Stimulated activated CD4-positive, alpha-beta T cell treated with anti-CD3 and anti-CD28 coated beads, Interleukin-2, amount 100 ng/mL, for 48 hours (primary cell): ENCODE data around the gene FOXB1.

ENCODE experiments used
- DNase-seq, 2 donors: peaks; one replicate each; pipeline ENCODE4 v3.0.0-alpha.2; 2020

The FOXB1 gene

DNA sequence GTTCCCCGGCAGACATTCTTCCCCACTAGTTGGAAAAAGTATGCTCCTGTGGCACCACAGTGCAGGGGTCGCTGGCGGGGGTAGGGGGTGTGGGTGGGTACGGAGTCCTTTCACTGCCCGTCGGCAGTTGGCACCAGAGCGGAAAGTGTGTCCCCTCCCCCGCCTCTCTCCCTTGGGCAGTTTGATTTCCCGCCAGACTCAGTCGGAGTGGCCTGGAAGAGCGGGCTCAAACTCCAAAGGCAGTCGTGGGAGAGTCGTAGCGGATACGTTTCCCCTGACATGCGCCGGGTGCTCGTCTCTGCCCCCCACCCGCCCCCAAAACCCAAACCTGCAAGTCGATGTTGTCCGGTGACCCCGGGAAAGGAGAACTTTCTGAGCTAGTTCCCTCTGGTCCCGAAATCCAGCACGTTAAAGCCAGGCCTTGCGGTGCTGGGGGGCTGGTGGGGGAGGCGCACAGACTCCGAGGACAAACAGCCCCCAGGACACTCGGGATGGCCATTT, 4.4 kb upstream of the FOXB1 start:
- DNase-seq: no peak

DNA sequence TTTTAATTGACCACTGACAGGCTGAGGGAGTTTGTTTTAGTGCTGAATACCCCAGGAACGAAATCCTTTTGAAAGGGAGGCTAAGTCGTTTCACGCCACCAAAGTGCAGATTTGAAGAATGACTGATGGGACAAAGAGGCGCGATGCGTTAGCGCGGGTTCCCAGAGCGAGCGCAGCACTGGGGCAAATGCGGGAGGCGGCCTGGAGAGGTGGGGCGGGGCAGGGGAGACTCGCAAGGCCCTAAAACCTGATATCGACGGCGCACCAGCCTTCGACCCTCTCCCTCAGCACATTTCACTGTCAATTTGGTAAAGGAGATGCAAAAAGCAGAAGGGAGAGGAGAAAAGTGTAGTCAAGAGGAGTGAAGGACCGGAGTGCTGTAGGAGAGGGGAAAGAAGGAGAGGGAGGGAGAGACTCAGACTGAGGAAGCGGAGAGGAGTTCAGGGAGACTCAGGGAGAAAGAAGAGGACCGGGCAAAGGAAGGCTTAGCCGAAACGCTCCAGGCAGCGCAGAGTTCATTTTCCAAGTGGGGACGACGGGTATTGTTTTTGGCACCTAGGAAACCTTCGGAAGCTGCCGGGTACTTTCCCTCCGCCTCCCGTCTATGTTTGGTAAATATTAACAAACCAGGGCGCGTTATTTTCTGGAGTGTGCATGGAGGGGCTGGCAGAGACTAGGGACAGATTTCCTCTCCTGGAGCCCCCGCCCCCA, 3.8 kb upstream of the FOXB1 start:
- DNase-seq: no peak

DNA sequence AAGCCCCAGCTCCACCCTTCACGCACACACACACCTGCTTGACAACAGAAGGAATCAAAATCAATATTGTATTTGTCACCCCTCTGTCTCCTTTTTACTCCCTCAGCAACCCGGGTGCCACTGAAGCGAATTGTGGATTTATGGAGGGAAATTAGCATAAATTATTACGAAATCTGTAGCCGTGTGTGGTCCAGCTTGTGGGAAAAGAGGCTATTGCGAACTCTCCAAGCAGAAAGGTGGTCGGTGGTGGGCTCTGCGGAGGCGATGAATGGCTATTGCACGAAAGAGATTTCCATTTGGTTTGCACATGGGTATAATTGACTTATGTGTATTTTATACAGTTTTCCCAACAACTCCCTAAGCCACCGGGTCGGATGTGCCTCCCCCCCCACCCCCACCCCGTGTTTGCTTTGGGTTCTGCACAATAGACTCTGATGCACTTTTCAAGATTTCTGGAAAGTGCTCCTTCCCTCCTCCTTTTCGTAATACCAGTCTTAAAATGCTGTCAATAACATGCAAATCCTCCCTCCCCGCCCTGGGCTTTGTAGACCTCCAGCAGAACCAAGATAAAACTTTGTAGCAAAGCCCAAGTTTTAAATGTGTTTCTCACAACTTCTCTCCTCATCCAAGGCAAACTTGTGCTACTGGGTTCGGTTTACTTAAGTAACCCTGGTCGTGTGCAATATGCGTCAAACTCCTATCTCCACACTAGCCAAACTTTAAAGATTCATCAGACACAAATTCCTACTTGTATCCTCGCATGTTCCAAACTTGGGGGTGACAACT, 3.1 kb upstream of the FOXB1 start:
- no peak for DNase-seq

DNA sequence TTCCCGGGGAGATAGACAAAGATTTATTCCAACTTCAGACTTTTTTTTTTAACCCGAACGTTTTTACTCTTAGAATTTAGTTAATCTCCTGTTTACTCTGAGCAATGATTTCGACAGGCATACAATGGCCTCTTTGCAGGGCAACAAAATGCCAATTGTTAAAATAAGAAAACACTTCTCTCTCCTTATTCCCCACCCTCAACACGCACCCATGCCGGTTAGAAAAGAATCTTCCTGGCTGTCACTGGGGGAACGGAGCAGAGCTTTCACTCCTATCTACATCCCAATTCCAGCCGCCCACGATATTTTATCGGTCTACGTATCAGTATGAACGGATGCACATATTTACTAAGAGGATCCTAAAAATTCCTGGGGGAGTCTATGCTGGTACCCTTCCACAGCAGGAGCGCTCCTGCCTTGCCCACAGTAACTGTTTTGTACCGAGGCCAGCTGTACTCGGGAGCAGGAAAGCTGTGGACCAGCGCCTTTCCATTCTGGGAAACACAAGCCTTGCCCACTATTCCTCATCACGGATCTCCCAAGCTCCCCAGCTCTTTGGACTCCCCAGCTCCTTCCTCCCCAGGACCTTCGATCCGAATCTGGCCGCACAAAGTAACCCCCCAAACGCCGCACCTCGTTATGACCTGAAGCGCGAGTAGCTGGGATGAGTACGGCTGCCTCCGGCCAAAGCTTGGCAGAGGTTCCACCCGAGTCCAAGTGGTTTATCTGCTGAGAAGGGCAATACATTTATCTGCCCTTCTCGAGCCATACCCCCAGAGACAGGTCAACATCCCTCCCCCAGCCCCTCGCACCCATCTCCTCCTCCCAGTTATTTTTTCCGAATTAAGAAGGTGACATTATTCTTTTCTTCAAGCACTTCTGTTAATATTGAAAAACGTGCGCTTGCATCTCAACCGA, 2.2 kb upstream of the FOXB1 start:
- DNase-seq: no peak

DNA sequence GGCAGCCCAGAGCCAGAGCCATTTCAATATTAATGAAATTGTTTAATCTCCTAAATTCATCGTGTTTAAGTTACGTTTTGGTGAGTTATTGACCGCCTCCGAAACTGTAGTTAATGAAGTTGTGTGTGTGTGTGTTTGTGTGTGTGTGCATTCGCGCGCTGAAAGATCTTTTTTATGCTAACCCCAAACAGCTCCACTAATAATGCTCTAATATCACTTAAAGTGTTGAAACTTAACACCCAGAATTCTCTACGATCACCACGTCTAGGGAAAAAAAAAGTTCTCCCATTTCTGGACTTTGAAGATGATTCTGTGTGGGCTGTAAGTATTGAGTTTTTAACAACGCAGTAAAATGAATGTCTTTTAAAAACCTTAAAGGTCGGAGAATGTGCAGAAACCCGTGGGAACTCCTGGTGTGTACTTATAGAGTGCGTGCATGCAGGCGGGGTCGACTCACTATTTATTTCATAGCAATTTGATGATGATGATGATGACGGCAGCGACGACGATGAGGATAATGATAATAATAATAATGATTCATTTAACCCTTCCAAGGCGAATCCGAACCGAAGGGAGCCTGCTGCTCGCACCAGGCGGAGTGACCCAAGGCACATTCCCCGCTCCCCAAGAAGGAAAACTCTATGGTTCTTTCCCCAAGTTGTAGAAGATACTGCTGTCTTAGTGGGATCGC, 1.4 kb upstream of the FOXB1 start:
- no peak for DNase-seq

DNA sequence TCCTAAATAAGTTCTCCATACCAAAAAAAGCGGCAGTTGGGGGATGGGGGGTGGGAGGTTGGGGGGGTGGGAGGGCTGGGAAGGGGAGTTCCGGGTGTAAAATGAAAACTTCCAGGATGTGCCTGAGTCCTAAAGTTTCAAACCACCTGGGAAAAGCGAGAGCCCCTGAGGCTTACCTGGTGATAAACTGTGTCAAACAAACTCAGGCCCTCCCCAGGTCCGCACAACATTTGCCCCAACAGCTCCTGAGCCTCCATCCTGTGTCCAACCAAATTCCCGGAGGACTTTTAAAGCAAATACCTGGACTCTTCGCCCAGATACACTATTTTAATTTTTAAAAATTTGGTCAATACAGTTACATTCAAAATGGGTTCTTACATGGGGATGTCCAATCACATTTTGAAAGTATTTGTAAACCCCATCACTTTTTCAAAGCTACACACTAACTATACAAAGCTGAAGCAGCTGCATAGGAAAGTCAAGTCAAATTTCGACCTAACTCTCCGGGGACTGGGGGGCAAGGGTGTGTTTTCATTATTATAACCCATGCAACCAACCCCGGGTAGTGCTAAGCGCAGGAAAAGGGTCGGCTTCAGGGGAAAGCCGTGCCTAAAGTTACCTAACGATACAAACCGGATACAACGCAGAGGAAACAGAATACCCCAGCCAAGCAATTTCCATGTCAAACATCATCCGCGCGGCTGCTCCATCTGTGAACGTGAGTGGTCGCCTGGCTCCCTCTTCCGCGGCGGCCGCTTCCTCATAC, 685 bp upstream of the FOXB1 start:
- no peak for DNase-seq

DNA sequence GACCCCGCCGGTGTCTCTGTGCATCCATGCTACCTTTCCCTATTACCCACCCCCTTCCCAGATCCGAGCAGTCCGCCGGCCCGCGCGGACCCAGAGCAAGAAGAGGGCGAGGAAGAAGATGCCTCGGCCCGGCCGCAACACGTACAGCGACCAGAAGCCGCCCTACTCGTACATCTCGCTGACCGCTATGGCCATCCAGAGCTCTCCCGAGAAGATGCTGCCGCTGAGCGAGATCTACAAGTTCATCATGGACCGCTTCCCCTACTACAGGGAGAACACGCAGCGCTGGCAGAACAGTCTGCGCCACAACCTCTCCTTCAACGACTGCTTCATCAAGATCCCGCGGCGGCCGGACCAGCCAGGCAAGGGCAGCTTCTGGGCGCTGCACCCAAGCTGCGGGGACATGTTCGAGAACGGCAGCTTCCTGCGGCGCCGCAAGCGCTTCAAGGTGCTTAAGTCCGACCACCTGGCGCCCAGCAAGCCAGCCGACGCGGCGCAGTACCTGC, 788 bp downstream of the FOXB1 start:
- DNase-seq: no peak

DNA sequence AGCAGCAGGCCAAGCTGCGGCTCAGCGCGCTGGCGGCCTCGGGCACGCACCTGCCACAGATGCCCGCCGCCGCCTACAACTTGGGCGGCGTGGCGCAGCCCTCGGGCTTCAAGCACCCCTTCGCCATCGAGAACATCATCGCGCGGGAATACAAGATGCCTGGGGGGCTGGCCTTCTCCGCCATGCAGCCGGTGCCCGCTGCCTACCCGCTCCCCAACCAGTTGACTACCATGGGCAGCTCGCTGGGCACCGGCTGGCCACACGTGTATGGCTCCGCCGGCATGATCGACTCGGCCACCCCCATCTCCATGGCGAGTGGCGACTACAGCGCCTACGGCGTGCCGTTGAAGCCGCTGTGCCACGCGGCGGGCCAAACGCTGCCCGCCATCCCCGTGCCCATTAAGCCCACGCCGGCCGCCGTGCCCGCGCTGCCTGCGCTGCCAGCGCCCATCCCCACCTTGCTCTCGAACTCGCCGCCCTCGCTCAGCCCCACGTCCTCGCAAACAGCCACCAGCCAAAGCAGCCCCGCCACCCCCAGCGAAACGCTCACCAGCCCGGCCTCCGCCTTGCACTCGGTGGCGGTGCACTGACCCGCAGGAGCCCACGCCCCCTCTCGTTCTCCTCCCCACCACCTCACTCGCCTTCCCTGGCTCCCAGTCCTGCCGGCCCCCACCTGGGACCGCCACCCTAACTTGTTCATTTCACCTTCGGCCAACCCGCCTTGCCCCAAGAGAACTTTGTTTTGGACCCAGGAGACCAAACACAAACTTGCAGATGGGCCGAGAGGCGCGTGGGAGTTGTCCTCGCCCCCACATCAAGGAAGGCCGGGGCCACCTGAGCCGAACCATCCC, 1.5 kb downstream of the FOXB1 start:
- DNase-seq: no peak

DNA sequence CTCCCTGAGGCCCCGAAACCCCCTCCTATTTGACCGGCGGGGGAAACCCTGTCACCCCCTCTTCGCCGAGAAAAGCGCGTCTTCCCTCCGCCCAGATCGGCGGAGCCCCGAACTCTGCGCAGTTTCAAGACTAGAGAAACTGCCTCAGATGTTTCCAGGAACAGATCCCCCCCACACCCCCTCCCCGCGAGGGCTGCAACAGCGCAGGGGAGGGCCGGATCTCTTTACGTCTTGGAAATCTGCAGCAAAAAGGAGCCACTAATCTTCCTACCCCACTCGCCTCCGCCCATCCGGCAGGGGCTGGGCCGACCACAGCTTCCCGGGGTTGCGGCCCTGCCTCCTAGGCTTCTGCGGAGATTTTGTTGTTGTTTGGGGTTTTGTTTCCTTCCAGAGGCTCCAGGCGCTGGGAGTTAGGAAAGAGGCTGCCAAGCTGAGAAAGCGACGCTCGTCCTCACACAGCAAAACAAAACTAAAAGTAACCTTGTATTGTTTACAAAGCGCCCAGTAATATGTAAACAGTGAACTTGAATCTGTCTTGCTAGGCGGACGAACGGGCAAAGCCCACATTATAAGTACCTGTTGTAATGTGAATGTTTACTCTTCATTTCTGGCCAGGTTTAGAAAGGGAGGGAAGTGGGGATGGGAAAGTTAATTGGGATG, 2.2 kb downstream of the FOXB1 start:
- DNase-seq: no peak

DNA sequence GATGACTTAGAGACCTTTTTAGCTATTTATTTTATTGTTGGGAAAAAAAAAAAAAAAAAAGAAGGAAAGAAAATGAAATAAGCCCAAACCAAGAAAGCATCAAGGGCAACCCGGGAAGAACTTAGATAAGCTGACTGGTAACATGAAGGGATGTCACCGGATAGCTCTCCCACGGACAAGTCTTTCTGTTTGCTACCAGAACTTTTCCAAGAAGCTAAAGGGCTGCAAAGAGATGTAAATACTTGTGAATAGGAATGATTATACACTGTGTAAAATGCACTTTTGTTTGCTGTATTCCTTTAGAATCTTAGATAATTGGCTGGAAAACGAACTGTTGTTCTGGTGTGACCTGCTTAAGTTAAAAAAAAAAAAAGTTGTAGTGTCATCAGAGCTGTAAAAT, 2.8 kb downstream of the FOXB1 start:
- DNase-seq: no peak

DNA sequence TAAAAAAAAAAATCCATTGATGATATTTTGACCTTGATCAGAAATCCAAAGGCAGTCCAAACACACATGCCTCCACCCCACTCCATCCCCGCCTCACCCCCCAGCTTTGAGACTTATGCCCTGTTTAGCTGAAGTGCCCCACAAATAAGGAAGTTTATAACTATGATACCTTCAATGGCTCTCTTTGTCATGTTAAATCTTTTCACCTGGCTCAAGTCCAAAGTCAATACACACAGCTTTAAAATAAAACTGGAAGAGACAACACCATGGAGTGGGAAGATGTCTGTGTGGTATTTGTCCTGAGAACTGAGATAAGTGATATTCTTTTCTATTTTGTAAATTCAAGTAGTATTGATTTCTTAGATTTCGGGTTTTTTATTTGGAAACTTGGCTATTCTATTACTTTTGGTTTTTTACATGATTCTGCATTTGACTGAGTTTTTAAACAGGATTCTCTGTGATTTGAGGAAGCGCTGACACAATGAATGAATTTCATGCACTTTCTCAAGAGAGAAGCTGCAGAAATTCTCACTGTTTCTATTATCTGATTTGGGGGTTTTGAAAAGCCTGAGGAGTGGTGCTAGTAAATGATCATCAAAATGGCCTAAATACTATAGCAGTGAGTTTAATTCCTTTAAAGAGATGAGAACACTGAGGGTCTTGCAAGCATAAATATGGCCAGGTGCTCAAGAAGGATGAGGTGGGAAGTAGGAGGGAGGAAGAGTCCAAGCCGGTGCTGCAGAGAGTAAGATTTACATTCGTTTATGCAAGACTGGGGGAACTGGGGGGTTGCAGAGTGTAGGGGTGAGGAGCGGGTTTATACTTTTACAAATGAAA, 5.2 kb downstream of the FOXB1 start:
- DNase-seq: no peak

DNA sequence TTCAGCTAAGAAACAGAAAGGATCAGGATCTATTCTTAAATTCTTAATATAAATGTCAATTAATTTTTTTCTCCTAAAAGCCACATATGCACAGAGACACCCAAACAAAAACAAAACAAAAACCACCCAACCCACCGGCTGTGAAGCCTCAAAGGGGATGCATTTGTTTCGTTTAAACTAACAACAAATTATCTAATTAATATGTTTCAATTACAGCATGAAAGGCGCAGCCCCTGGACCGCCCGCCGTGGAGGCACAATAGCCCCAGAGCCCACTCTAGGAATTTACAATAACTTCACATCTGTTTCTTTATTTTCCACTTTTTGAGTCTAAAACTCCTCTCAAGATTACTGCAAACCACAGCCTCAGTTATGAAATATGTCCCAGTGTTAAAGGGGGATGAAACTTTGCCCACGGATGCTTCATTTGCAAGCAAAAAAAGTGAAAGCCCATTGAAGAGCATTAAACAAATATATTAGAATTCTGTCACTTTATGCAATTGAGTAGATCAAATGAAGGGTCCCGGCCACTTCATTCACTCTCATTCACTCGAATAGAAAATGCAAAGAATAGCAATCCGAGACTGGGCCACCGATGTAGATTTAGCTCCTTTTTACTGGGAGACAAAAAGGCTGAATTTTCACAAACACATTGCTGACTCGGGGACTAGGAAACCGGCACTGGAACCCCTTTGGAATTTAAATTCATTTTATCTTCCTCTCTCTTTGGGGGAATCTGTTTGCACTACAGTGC, 6.0 kb downstream of the FOXB1 start:
- DNase-seq: no peak

DNA sequence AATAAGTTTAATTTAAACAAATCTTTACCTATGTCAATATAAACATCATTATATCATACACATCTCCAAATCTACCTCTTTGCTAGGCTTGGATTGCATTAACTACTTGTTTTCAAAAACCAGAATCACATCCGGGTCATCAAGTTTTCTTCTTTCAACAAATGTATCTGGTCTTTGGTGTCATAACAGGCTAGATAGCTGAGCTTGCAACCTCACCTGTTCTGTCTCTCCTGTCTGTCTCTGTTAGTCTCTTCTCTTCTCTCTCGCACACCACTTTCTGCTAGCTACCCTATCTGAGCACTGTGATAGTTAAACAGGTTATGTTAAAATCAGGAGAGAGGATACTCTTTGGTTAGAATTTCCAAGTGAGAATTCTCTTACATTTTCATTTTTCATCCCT, 6.7 kb downstream of the FOXB1 start:
- no peak for DNase-seq

DNA sequence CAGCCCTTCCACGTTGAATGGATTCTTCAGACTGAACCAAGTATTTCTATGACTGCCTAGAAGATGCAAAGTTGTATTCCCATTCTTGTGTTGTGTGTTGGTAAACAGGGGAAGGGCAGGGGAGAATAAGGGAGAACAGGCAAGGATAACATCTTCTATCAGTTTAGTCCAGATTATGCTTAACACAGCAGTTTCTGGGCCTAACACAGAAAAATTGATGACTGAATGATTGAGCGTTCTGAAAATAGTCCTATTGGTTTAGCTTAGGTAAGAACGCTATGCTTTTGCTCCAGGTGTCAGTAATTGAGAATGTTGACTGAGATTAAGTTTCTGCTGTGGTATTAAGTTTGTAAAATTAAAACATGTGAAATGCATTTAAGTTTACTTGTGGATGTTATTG, 8.6 kb downstream of the FOXB1 start:
- DNase-seq: no peak

DNA sequence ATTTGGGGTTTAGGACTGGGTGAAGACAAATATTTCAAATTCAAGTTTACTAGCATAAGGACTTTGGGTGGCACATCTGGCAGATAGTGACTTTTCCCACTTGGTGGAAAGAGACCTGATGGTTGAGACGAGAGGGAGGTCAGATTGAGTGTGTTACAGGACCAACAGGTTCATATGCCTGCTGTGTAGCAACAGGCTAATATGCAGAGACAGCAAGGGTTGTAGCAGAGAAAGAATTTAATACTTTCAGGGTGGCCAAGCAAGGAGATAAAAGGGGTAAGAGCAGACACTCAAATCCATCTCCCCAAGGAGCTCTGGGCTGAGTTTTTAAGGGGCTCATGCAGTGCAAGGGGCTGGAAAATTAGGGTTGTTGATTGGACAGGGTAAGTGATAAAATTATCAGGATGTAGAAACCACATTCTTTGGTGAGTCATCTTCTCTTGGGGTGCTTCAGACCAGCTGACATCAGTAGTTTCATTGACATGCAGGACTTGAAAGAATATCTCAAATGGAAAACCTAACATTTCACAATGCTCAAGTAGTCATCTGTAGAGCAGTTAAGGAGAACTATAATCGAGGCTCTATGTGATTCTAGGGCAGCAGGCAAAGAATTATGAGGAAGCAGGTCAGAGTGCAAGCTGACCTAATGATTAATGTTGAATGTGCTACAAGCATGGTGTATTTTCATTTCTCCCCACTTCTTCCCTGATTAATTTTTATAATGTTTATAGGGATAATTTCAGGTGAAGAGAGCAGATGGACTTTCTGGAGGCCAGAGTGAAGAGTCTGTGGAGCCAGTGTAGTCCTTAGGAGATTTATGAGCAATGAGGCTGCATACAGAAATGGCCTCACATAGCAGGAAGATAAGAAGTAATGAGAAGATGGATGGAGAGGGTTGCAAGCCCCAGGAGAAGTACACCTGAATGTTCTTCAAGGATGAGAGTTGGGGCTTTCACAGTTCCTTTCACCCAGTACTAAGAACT, 13.7 kb downstream of the FOXB1 start:
- DNase-seq: no peak

DNA sequence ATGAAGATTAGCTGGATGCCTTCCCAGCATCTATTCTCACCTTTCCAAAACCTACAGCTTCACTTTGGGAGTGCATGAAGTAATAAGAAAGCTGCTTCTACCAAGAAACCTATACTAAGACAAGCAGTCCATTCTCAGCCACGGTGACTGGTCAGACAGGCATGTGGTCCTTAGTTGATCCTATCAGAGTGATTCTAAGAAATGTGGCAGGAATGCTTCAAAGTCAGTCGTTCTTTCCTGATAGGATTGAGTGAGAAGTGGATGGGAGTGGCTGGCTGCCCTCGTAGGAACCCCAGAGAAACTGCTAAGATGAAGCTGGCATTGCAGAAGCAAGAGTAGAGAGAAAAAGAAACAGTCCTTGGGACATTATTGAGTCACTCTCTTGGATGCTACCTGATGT, 16.6 kb downstream of the FOXB1 start:
- DNase-seq: no peak
